NCI-H1436 treated with DMSO at 0.1 percent for 48 hours (cell line): ENCODE data around the gene RPEL1.
A peak's percentile ranks its signal among the peaks of the same experiment; 100 is the strongest.

ENCODE experiments used
- DNase-seq: peaks from one replicate; lab custom pipeline; 2025; lab: John Stamatoyannopoulos, UW

The RPEL1 gene

DNA sequence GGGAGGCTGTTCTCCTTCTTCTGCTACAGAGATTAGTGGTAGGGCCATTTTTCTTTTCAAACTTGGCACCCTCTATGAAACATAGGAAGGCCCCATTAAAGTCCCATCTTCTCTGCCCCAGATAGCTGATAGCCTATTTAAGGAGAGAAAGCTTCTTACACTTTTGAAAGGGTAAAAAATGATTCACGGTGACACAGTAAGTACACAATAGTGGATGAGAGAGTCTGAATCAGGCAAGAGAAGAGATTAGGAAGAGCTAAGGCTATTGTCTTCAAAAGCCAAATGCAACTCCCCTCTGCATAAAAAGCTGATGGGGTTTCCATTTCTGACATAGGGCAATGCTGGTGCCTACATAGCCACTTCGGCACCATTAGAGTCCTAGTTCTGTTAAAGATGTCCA, 34.8 kb downstream of the RPEL1 start:
- DNase-seq: no peak

DNA sequence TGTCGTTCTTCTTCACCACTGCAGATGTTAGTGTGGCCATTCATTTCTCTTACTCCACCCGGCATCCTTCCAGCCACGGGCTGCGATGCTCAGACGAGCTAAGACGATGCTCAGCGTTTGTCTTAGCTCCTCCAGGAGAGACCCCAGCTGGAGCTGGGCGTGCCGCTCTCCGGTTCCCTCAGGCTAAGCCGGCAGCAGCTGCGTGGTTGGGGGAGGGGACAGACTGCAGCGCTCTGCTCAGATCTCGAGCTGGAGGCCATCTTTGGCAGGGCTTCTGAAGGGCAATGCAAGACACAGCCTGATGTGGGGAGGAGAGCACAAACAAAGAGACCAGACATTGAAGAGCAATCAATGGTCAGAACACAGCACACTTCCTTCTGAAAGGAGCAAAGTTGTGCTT, 36.1 kb downstream of the RPEL1 start:
- peak; percentile 30 for DNase-seq

DNA sequence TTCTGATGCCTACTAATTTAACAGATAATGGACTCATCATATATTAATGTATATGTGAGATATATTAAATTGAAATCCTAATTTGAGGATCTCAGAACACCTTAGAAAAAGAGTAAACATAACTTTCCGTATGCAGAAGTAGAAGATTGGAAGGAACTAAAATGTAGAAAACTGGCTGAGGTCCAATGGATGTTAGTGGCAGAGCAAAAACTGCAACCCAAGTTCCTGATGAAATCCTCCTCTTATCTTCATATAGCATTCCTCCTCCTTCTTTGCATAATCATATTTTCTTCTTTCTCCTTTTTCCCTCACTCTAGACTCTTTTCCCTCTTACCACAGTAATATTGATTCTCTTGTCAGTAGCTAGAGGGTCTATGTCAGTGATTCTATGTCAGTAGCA, 37.3 kb downstream of the RPEL1 start:
- no peak for DNase-seq

GRCh38 chr10:103284170-103284569, 38.5 kb downstream of the RPEL1 start:
- DNase-seq: no peak

DNA sequence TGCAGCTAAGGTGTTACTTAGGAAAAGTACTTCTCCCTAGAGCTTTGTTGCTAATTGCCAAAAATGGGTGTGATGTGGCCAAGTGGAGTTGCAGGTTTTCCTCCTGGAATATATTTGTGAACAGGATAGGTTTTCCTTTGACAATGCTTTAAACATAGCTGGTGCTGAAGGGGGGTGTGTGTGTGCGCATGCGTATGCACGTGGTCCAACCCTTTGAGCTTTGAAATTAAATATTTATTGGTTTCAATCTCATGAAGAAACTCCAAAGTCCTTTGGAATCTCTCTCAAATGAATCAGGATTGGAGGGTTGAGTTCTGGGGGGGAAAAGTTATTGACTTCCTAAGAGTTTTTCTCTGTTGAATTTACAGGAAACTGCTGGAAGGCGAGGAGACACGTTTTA, 42.3 kb downstream of the RPEL1 start:
- no peak for DNase-seq

- no peak for DNase-seq
These were observed 45.9 kb downstream of the RPEL1 start for GRCh38 chr10:103291588-103291987.

DNA sequence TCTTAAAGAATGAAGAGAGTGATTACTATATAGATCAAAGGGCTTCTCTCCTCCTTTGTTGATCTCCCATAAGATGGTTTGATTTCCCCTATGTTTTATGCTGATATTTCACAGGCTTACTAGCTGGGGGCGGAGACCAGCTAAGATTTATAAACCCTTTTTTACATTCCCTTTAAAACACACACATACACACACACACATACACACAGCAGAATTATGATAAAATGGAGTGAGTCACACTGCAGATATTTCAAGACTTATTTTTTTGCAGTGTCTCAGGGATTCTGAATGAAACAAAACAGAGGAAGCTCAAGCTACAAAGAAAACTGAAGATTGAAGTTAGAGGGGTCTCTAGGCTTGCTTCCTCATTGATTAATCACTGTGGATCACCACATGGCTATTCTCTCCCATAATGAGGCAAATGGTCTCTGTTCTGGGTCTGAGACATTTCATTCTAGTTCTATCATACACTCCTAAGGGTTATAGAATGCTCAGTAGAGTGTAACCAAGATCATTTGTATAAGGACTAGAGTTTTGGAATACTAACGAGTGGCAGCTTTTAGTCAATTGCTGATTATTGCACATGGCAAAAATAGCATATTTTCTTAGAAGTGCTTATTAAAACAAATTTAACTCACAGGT, 49.8 kb downstream of the RPEL1 start:
- no peak for DNase-seq
